ENCODE results near the gene PSEN1.

Gene PSEN1

DNA sequence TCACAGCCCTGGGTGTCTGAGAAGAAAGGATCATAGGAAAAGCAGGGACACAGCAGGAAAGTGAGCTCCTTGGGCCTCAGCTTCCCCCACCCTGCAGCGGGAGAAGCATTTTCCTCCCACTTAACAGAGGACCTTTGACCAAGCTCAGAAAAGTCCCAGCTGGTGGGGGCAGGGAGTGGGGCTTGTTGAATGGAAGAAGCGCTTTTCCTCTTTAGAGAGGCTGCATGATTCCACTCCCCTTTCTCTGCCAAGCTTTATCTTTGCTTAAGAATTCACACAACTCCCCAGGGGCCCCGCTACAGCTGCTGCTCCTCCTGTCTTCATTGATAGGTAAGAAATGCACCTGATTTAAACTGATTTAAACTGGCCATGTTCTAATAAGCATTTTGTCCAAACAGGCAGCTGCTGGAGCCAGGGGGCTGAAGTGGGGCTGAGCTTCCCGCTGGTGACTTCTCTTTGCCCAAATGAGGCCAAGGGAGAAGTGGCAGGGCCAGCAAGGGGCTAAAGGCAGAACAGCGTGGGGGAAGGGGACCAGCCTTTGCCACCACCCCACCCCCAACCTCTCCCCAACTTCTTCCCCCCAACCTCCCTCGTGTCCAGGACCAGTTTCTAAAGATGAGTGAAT lies 99.3 kb downstream of the PSEN1 start:
- Histone ChIP-seq H3K4me3 (ENCODE audit: low read depth, low read length) (no peak overlapping the region), H3K36me3 (no peaks in the 10 kb centered on the region), H3K4me1 (no peaks in the 10 kb centered on the region), H3K9me3 (no peaks in the 10 kb centered on the region), H3K27me3 (peaks cover 44% of the 10 kb centered on the region)
- no peak for DNase-seq
- TF ChIP-seq, protein P1, sequence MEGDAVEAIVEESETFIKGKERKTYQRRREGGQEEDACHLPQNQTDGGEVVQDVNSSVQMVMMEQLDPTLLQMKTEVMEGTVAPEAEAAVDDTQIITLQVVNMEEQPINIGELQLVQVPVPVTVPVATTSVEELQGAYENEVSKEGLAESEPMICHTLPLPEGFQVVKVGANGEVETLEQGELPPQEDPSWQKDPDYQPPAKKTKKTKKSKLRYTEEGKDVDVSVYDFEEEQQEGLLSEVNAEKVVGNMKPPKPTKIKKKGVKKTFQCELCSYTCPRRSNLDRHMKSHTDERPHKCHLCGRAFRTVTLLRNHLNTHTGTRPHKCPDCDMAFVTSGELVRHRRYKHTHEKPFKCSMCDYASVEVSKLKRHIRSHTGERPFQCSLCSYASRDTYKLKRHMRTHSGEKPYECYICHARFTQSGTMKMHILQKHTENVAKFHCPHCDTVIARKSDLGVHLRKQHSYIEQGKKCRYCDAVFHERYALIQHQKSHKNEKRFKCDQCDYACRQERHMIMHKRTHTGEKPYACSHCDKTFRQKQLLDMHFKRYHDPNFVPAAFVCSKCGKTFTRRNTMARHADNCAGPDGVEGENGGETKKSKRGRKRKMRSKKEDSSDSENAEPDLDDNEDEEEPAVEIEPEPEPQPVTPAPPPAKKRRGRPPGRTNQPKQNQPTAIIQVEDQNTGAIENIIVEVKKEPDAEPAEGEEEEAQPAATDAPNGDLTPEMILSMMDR (IDR thresholded peaks at IDR 0.05; ENCODE audit: low read depth, low read length): no peak

DNA sequence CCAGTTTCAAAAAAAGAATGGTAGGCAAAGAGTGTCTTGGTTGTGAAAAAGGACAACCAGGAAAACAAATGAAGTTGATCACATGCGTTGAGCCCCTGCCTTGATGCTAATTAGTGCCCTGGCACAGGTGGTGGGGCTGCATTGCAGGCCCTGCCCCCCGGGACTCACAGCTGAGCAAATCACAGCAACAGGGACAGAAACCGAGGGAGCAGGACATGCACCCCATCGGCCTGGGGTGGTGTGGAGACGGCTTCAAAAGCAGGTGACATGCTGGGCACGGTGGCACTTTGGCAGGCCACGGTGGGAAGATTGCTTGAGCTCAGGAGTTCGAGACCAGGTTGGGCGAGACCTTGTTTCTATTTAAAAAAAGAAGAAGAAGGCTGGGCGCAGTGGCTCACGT lies 99.8 kb downstream of the PSEN1 start:
- Histone ChIP-seq H3K9me3 (no peaks in the 10 kb centered on the region), H3K4me3 (ENCODE audit: low read depth, low read length) (no peak overlapping the region), H3K36me3 (no peaks in the 10 kb centered on the region), H3K27me3 (peaks cover 44% of the 10 kb centered on the region), H3K4me1 (no peaks in the 10 kb centered on the region)
- TF ChIP-seq, protein P1 (IDR thresholded peaks at IDR 0.05; ENCODE audit: low read depth, low read length): no peak
- no peak for DNase-seq

DNA sequence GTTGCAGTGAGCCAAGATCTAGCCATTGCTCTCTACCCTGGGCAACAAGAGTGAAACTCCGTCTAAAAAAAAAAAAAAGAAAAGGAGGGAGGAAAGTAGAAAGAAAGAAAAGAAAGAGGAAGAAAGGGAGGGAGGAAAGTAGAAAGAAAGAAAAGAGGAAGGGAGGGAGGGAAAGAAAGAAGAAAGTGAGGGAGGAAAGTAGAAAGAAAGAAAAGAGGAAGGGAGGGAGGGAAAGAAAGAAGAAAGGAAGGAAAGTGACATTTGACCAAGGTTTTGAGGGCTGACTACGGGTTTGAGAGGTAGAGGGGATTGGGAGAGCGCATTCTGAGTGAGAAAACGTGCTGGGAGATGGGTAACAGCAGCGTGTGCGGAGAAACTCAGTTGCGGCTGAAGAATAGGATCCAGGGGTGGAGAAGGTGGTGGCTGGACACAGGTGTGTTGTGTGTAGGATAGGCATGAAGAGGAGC lies 100.5 kb downstream of the PSEN1 start:
- Histone ChIP-seq H3K27me3 (peaks cover 44% of the 10 kb centered on the region), H3K4me3 (ENCODE audit: low read depth, low read length) (no peak overlapping the region), H3K9me3 (no peaks in the 10 kb centered on the region), H3K4me1 (no peaks in the 10 kb centered on the region), H3K36me3 (no peaks in the 10 kb centered on the region)
- TF ChIP-seq, protein P1 (IDR thresholded peaks at IDR 0.05; ENCODE audit: low read depth, low read length): no peak
- DNase-seq: no peak

DNA sequence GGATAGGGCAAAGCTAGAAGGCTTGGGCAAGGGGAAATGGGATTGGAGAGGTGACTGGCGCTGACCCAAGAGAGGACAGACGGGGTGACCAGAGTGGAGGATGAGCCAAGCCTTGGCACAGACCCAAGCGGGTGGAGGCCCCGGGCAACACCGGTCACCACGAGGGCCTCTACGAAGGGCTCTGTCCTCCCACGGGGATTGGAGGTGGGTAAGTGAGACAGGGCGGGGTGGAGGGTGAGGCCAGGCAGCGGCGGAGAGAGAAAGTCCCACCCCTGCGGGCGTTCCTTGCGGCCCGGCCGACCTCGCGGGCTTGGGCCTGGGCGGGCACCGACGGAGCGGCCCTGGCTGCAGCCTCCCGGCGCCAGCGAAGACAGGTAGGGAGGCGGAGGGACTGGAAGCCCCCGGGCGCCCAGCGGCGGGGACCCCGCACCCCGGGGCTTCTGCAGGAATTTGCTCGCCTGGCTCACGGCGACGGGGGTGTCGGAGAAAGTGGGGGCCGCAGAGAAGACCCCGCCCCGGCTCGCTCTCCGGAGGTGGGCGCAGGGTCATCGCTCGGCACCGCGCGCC lies 101.0 kb downstream of the PSEN1 start, which contains the start of gene PAPLN:
TSS of gene PAPLN (plus strand) at position 288 of the 567 bp plus-strand sequence. CDS start 2,273 bp downstream, outside the sequence.
- Histone ChIP-seq H3K4me1 (no peaks in the 10 kb centered on the region), H3K4me3 (ENCODE audit: low read depth, low read length) (peak within 1 kb of the TSS; percentile 28), H3K36me3 (no peaks in the 10 kb centered on the region), H3K9me3 (no peaks in the 10 kb centered on the region), H3K27me3 (peaks cover 44% of the 10 kb centered on the region)
- DNase-seq: no peak
- TF ChIP-seq, protein P1 (IDR thresholded peaks at IDR 0.05; ENCODE audit: low read depth, low read length): no peak

DNA sequence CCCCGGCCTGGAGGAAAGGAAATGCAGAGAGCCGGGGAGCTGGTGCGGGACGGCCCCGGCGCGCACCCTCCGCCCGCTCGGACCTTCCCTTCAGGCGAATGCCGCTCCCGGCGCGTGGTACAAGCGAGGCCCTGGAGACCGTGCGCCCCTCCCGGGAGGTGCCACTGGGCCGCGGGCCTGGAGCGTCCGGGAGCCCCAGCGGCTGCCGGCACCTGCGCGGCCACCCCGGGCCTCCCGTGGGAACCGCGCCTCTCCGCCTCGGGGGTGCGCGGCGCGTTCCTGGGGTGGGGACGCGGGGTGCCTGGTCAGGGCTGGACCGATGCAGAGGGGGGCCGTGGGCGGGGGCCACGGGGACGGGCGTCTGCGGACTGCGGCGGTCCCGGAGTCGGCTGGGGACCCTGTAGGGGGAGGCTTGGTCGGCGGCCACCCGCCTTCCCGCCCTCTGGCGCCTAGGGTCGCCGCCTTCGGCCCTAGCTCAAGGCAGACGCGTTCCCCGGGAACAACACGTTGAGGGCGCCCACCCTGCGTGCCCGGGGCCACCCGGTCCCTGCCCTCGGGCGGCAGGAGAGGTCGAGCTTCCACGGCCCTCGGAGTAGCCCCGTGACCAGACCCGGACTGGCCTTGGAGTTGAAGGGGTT lies 101.6 kb downstream of the PSEN1 start:
- Histone ChIP-seq H3K4me1 (no peaks in the 10 kb centered on the region), H3K36me3 (no peaks in the 10 kb centered on the region), H3K4me3 (ENCODE audit: low read depth, low read length) (peak overlapping the region; percentile 28), H3K9me3 (no peaks in the 10 kb centered on the region), H3K27me3 (peaks cover 44% of the 10 kb centered on the region)
- DNase-seq: no peak
- TF ChIP-seq, protein P1 (IDR thresholded peaks at IDR 0.05; ENCODE audit: low read depth, low read length): no peak

DNA sequence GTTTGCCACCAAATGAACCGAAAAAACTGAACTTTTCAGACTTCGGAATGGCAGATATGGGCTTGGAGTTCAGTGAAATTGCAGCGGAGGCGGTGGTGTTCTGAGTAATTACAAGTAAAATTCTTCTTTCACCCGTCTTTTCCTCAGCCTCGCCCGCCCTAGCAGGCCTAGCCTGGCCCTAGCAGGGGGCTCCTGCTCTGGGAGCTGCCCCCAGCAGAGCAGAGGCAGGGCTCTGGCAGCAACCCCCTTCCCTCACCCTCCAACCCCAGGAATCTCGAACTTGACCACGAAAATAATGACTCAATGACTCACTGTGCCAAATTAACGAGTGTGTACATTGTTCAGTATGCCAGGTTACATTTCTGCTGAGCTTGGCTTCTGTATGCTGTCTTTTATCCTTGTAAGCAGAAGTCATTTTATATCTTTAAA lies 102.1 kb downstream of the PSEN1 start:
- H3K36me3 ChIP-seq: no peaks in the 10 kb centered on the region
- H3K4me1 ChIP-seq: no peaks in the 10 kb centered on the region
- H3K27me3 ChIP-seq: peaks cover 44% of the 10 kb centered on the region
- H3K4me3 ChIP-seq (ENCODE audit: low read depth, low read length): peak overlapping the region; percentile 20
- DNase-seq: no peak
- TF ChIP-seq, protein P1 (IDR thresholded peaks at IDR 0.05; ENCODE audit: low read depth, low read length): no peak
- no peaks in the 10 kb centered on the region for H3K9me3 ChIP-seq

Data from BE2C (cell line).